OCI-LY7 (cell line): ENCODE data around the gene UBE2N.

Experiments used
- EZH2phosphoT487 ChIP-seq: fragments of 200-600 bp; sonication (generic); IDR thresholded peaks from 2 replicates; pipeline ENCODE4 v1.6.1; 2018; ENCODE audit warnings: low read depth, borderline replicate concordance, mild to moderate bottlenecking, mixed run types, antibody characterized with exemption, low read length, moderate library complexity, mixed read lengths
- TF ChIP-seq, protein P1 (sequence below): fragments of 200-600 bp; sonication (generic); conservative IDR thresholded peaks from 2 replicates; pipeline ENCODE4 v1.5.1; 2014; ENCODE audit warnings: mild to moderate bottlenecking, antibody characterized with exemption, low read length, moderate library complexity, mixed read lengths

DNA sequence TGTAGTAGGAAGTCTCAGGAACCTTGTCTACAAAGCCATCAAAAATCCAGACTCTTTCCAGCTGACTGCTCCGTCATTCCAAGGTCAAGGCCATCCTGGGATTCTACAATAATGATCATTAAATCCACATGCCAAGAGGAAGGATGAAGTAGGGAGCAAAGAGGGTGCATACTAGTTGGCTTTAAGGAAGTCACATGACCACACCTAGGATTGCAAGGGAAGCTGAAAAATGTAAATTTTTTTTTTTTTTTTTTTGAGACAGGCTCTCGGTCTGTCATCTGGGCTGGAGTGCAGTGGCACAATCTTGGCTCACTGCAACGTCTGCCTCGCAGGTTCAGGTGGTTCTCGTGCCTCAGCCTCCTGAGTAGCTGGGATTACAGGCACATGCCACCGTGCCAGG, 18.3 kb upstream of the UBE2N start:
- TF ChIP-seq, protein P1, sequence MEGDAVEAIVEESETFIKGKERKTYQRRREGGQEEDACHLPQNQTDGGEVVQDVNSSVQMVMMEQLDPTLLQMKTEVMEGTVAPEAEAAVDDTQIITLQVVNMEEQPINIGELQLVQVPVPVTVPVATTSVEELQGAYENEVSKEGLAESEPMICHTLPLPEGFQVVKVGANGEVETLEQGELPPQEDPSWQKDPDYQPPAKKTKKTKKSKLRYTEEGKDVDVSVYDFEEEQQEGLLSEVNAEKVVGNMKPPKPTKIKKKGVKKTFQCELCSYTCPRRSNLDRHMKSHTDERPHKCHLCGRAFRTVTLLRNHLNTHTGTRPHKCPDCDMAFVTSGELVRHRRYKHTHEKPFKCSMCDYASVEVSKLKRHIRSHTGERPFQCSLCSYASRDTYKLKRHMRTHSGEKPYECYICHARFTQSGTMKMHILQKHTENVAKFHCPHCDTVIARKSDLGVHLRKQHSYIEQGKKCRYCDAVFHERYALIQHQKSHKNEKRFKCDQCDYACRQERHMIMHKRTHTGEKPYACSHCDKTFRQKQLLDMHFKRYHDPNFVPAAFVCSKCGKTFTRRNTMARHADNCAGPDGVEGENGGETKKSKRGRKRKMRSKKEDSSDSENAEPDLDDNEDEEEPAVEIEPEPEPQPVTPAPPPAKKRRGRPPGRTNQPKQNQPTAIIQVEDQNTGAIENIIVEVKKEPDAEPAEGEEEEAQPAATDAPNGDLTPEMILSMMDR: no peak
- TF ChIP-seq EZH2phosphoT487: no peak
